Measurements from ENCODE around the gene GRIP1.

DNA sequence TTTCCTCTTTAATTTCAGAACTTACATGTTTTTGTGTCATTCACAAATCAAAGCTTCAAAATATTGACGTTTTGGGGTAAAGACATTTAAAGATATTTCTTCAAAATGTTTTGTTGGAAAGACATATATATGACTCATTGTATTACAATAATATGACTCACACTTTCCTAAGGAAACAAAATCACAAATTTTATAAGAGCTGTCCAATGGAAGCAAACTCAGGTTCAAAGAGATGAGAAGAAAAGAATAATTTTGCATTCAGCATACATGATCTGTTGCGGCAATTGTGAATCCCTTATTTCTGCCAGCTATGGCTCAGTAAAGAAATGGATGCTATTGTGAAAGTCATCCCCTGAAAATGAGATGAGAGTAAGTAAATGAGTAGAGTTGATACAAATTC is 82.7 kb downstream of the GRIP1 start:
- TF ChIP-seq FOXK1 (CRISPR knock-in tag; IDR thresholded peaks at IDR 0.05) (no peak), ZNF138 (CRISPR knock-in tag; conservative IDR thresholded peaks at IDR 0.05) (no peak), E2F4 (CRISPR knock-in tag; IDR thresholded peaks at IDR 0.05; ENCODE audit: borderline replicate concordance, low read depth) (no peak), NFATC4 (CRISPR knock-in tag; IDR thresholded peaks at IDR 0.05) (no peak), JAZF1 (CRISPR knock-in tag; IDR thresholded peaks at IDR 0.05) (no peak)
- TF ChIP-seq, protein P1, sequence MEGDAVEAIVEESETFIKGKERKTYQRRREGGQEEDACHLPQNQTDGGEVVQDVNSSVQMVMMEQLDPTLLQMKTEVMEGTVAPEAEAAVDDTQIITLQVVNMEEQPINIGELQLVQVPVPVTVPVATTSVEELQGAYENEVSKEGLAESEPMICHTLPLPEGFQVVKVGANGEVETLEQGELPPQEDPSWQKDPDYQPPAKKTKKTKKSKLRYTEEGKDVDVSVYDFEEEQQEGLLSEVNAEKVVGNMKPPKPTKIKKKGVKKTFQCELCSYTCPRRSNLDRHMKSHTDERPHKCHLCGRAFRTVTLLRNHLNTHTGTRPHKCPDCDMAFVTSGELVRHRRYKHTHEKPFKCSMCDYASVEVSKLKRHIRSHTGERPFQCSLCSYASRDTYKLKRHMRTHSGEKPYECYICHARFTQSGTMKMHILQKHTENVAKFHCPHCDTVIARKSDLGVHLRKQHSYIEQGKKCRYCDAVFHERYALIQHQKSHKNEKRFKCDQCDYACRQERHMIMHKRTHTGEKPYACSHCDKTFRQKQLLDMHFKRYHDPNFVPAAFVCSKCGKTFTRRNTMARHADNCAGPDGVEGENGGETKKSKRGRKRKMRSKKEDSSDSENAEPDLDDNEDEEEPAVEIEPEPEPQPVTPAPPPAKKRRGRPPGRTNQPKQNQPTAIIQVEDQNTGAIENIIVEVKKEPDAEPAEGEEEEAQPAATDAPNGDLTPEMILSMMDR (IDR thresholded peaks at IDR 0.05), result no peak
- TF ChIP-seq, protein P2, sequence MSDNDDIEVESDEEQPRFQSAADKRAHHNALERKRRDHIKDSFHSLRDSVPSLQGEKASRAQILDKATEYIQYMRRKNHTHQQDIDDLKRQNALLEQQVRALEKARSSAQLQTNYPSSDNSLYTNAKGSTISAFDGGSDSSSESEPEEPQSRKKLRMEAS (CRISPR knock-in tag; IDR thresholded peaks at IDR 0.05), result no peak

Measured in WTC11 (cell line).